Hippocampal formation (tissue), 2 donors: ENCODE measurements around the gene LIG1.
A peak's percentile ranks its signal among the peaks of the same experiment; 100 is the strongest.

Source experiments
- DNase-seq, 2 donors: peaks; one replicate each; lab custom pipeline; 2025; lab: John Stamatoyannopoulos, UW

LIG1 gene

DNA sequence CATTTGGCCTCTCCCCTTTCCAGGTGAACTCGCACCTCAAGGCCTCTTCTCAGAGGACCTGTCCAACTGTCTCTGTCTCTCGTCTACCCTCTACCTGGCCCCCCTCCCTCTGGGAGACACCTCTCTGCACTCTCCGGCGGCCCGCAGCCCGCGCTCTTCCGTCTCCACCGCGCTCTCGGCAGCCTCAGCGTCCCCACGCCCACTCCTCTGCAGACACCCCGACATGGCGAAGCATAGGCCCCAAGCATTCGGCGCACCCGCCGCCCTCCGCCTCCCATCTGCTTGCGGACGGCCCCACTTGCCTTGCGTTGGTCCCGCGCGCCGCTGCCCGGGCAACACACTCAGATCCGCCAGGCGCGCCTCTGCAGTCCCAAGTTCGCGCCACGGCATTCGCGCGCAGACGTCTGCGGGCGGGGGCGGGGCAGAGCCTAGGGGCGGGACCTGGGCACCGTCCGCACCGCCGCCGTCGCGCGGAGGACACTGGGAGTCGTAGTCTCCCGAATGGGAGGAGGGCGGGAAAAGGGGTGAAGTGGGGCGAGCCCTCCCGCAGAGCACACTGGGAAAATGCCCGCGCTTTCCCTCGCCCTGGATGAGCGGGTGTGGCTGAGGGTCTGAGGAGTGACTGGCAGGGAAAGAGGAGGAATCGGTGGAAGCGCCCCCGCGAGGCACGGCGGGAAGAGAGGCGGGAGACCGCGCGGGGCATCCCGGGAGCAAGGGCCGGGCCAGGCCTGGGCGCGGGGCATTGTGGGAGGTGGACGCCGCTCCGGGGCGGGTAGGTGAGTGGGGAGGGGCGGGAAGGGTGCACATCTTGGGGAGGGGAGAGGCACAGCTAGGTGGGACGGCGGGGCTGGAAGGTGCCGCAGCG lies at the start of gene LIG1, which contains the start of gene ZSWIM9:
Gene LIG1 (minus strand): TSS at position 406 of the 865 bp plus-strand sequence. CDS start 4,778 bp downstream, outside the sequence.
Gene ZSWIM9 (plus strand): TSS at position 742 of the 865 bp plus-strand sequence. CDS start 1,123 bp downstream, outside the sequence.
- DNase-seq = peak; percentile 90 to 92

DNA sequence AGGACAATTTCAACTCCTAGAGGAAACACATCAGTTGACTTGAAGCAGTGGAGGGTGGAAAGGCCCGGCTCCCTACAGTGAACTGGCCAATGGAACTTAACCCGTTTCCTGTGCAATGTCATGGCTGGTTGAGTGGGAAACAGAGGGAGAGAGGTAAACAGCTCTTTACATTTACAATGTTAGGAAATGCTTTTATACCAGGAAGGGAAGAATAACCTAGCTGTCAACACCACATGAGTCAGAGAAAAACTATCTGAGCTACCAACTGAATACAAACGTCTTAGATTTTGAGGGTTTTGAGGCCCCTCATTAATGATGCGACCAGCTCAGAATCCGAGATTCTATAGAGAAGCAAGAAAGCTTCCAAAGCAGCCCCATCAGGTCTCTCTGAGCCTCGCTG lies 48.9 kb upstream of the LIG1 start:
- no peak for DNase-seq

DNA sequence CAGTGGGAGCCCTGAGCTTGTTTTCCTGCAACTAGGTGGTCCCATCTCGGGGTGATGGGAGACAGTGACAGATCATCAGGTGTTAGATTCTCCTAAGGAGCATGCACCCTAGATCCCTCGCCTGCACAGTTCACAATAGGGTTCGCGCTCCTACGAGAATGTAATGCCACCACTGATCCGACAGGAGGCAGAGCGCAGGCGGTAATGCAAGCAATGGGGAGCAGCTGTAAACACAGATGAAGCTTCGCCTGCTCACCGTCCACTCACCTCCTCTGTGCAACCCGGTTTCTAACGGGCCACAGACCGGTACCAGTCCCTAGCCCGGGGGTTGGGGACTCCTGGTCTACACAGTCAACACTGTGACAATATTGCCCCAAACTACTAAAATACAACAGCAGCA lies 46.8 kb upstream of the LIG1 start:
- no peak for DNase-seq

GRCh38 chr19:48213959-48214358 lies 43.8 kb upstream of the LIG1 start:
- no peak for DNase-seq

GRCh38 chr19:48210005-48210404 lies 39.9 kb upstream of the LIG1 start:
- DNase-seq = no peak

GRCh38 chr19:48206397-48207093 lies 36.4 kb upstream of the LIG1 start:
- DNase-seq = no peak

DNA sequence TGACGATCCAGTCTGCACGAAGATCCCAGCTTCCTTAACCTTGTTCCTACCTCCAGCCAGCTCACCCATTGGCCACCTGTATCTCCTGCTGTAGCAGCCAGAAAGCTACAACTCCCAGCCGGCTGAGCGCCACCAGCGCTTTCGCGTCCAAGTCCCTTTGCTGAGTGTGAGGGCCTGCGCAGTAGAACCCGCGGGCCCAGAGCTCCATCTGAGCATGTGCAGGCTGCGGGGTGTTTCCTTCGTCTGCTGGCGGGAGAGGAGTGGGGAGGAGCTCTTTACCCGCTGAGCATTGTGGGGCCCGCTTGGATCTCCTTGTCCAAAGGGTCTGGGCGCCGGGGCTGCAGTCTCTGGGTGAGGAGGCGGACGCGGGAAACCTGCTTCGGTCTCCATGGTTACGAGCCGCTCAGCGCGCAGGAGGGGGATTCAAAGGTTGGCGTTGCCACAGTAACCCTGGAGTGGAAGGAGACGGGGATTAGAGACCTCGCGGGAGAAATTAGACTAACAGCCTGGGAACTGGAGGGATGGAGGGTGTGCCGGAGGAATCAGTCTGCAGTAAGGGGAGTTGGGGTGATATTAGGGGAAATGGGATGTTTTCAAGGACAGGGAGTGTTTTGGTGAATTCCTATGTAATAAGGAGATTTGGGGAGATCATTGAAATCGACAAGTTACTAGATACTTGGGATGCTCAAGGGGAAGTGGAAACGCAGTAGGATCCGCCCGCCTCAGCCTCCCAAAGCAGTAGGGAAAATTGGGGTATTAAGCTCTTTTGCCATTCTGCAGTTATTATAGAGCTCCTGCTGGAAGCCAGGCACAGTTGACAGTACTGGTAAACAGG lies 33.9 kb upstream of the LIG1 start:
- DNase-seq = peak; percentile 96

- no peak for DNase-seq
Measured at GRCh38 chr19:48203222-48203793, 33.2 kb upstream of the LIG1 start.

DNA sequence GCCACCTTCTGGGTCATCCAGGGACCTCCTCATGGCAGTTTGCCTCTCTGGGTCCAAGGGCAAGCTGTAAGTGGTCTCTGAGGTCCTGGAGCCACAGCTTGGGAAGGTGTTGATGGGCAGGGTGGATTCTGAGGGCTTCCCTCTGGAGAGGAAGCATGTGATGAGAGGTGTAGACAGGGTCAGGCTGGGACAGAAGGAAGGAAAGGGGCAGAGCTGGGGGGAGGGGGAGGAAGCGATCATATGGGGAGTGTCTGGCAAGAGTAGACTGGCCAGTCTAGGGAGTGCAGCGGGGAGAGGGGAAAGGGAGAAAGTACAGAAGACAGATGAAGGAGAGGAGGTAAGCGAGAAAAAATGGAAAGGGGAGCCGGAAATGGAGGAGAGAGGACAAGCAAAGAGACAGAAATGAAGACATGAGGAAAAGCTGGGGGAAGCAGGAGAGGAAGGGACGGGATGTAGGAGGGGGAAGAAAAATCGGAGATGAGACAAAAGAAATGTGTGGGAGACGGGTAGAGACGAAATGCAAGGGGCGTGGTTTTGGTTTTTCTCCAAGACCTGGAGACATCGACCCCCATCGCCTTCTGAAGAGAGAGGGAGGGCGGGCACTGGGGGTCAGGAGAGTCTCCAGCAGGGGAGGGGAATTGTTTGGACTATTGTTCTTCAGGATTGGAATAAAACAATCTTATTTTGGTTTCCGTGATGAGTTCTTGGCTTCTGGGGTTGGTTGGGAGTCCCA lies 27.0 kb upstream of the LIG1 start:
- no peak for DNase-seq

GRCh38 chr19:48196321-48196763 lies 26.2 kb upstream of the LIG1 start:
- no peak for DNase-seq

DNA sequence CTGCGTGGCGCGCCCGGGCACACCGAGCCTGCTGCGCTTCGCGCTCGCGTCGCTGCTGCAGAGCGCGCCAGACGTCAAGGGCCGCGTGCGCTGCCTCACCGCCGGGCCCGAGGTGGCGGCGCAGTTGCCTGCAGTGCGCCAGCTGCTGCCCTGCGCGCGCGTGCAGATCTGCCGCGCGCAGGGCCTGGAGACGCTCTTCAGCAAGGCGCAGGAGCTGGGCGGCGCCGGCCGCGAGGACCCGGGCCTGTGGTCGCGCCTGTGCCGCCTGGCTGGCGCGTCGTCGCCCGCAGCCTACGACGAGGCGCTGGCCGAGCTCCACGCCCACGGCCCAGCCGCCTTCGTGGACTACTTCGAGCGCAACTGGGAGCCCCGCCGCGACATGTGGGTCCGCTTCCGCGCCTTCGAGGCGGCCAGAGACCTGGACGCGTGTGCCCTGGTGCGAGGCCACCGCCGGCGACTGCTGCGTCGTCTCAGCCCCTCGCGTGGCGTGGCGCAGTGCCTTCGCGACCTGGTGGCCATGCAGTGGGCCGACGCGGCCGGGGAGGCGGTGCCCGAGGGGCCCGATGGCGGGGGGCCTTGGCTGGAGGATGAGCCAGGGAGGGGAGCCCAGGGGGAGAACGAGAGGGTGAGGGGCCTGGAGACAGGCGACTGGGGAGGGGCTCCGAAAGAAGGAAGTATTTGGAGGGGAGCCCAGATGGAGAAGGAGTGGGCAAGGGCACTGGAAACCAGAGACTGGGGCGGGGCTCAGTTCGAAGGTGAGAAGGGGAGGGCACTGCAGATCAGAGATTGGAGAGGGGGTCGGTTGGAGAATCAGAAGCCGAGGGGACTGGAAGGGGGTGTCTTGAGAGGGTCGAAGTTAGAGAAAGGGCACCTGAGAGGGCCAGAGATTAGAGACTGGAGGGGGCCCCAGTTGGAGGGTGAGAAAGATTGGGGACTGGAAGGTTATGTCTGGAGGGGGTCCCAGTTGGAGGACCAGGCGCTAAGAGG lies 25.0 kb upstream of the LIG1 start:
- DNase-seq = no peak

- DNase-seq = no peak
Measured at GRCh38 chr19:48194041-48194843, 24.1 kb upstream of the LIG1 start.

GRCh38 chr19:48192750-48193149 lies 22.6 kb upstream of the LIG1 start:
- peak in 1 of 2 donors; percentile 20 for DNase-seq

GRCh38 chr19:48190885-48191284 lies 20.7 kb upstream of the LIG1 start:
- no peak for DNase-seq

GRCh38 chr19:48190288-48190884 lies 20.2 kb upstream of the LIG1 start:
- peak; percentile 32 to 61 for DNase-seq

DNA sequence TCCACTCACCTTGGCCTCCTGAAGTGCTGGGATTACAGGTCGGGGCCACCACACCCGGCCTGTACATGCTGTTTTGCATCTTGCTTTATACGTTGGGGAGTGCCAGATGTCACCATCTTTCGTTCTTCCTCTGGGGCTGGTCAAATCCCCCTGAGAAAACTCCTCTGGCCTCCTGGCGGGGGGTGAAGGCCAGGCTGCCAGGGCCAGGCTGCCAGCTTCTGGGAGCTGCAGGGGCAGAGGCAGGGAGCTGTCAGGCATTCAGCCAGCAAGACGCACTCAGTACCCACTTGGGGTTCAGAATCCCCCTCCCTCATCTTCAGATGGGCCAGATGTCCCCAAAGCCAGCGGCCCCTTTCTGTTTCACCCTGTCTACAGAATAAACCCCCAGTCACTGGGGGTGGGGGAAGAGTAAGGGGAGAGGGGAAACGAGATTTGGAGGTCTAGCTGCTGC lies 16.4 kb upstream of the LIG1 start:
- DNase-seq = no peak

GRCh38 chr19:48186015-48186414 lies 15.9 kb upstream of the LIG1 start:
- DNase-seq = no peak

GRCh38 chr19:48183356-48183755 lies 13.2 kb upstream of the LIG1 start:
- no peak for DNase-seq
